Hematopoietic multipotent progenitor cell treated with erythropoietin and hydrocortisone succinate and interleukin-3 and kit ligand, for 8 days (in vitro differentiated cells): ENCODE measurements around the gene DNAJC12.

Source experiments
- DNase-seq: peaks from one replicate; pipeline ENCODE4 v3.0.0-alpha.2; 2015

DNAJC12 gene

DNA sequence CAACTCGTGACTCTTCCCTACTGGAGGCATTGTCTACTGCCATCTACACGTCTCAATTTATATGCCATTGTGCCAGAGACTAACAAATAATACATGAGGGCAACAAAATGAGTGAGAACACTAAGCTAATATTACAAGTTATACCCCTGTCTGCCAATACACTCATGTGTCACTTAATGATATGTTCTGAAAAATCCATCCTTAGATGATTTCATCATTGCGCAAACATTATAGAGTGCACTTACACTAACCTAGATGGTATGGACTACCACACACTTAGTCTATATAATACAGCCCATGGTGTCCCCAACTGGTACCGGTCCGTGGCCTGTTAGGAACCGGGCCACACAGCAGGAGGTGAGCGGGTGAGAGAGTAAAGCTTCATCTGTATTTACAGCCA lies 77.7 kb downstream of the DNAJC12 start:
- no peak for DNase-seq
